IMR-90 (cell line): ENCODE results near the gene TSPAN3. TPM values are rescaled to one million over a fixed set of nuclear protein-coding genes. Genes with fewer than 3 reads are reported as not detected.
A peak's percentile ranks its signal among the peaks of the same experiment; 100 is the strongest.

ENCODE experiments used
- ATAC-seq: fragments of 200-7000 bp; cut with Tn5 transposase; 2 replicates; pipeline ENCODE4 v1.9.1; 2020; ENCODE audit warnings: low read depth, mild to moderate bottlenecking, moderate library complexity
- BruUV-seq: library from RNA; stranded (reverse); fragments of 400-500 nt; replicated peaks from 2 replicates; lab custom pipeline; 2021; lab: Mats Ljungman, UMichigan
- CTCF ChIA-PET: fragments of 300-600 bp; formaldehyde crosslinking; extraction: SDS; loops from one replicate; lab custom pipeline; 2021; ENCODE audit warnings: antibody characterized with exemption; lab: Yijun Ruan, JAX
- POLR2A ChIA-PET: fragments of 300-600 bp; sonication (Branson Sonifier 250); formaldehyde crosslinking; loops from one replicate; lab custom pipeline; 2022; ENCODE audit warnings: antibody characterized with exemption; ENCODE audit not compliant: unreplicated experiment; lab: Charles Lee
- DNase-seq: peaks from one replicate; pipeline ENCODE4 v3.0.0; 2013
- H2AFZ ChIP-seq: replicated peaks from 2 replicates; pipeline ENCODE3; 2013; ENCODE audit warnings: low read length, mild to moderate bottlenecking; ENCODE audit not compliant: poor library complexity
- H2AK5ac ChIP-seq: 2 replicates; pipeline ENCODE4 v1.6.1; 2013; ENCODE audit warnings: low read depth, low read length, inconsistent platforms
- H2AK9ac ChIP-seq: replicated peaks from 2 replicates; pipeline ENCODE3; 2013; ENCODE audit warnings: mild to moderate bottlenecking, low read depth, low read length, moderate library complexity; ENCODE audit not compliant: poor library complexity
- H2BK120ac ChIP-seq: 2 replicates; pipeline ENCODE4 v1.6.1; 2013; ENCODE audit warnings: low read depth, low read length, inconsistent platforms
- H2BK15ac ChIP-seq: 3 replicates; pipeline ENCODE4 v1.6.1; 2013; ENCODE audit warnings: low read depth, low read length, inconsistent platforms
- H2BK20ac ChIP-seq: 2 replicates; pipeline ENCODE4 v1.6.1; 2013; ENCODE audit warnings: low read depth, mild to moderate bottlenecking, inconsistent platforms, low read length, moderate library complexity
- H2BK5ac ChIP-seq: 2 replicates; pipeline ENCODE4 v1.6.1; 2013; ENCODE audit warnings: mild to moderate bottlenecking, low read depth, low read length, inconsistent platforms; ENCODE audit not compliant: poor library complexity, severe bottlenecking
- H3K14ac ChIP-seq: replicated peaks from 2 replicates; pipeline ENCODE4 v1.6.1; 2013; ENCODE audit warnings: low read depth, low read length, inconsistent platforms
- H3K18ac ChIP-seq: 2 replicates; pipeline ENCODE4 v1.6.1; 2013; ENCODE audit warnings: low read depth, low read length, control low read depth
- H3K23ac ChIP-seq: 2 replicates; pipeline ENCODE4 v1.6.1; 2013; ENCODE audit warnings: low read depth, low read length, inconsistent platforms
- H3K27ac ChIP-seq: 2 replicates; pipeline ENCODE4 v1.5.1; 2013; ENCODE audit warnings: mild to moderate bottlenecking, control low read depth, low read length; ENCODE audit not compliant: insufficient read depth
- H3K27me3 ChIP-seq: 2 replicates; pipeline ENCODE4 v1.6.1; 2013; ENCODE audit warnings: low read length; ENCODE audit not compliant: control insufficient read depth, insufficient read depth
- H3K36me3 ChIP-seq: 2 replicates; pipeline ENCODE4 v1.6.1; 2013; ENCODE audit warnings: low read length, mixed read lengths; ENCODE audit not compliant: control insufficient read depth, insufficient read depth
- H3K4ac ChIP-seq: 2 replicates; pipeline ENCODE4 v1.6.1; 2013; ENCODE audit warnings: low read depth, low read length, inconsistent platforms
- H3K4me1 ChIP-seq: 2 replicates; pipeline ENCODE4 v1.6.1; 2013; ENCODE audit warnings: low read length, mixed read lengths; ENCODE audit not compliant: control insufficient read depth, insufficient read depth
- H3K4me2 ChIP-seq: 2 replicates; pipeline ENCODE4 v1.6.1; 2013; ENCODE audit warnings: low read depth, mild to moderate bottlenecking, control low read depth, low read length, moderate library complexity
- H3K4me3 ChIP-seq: 2 replicates; pipeline ENCODE4 v1.5.1; 2013; ENCODE audit warnings: low read depth, mild to moderate bottlenecking, control low read depth, low read length, moderate library complexity; ENCODE audit not compliant: insufficient read depth
- H3K56ac ChIP-seq: 2 replicates; pipeline ENCODE4 v1.6.1; 2013; ENCODE audit warnings: low read length, inconsistent platforms; ENCODE audit not compliant: insufficient read depth; ENCODE audit errors: extremely low read depth
- H3K79me1 ChIP-seq, 2 experiments: 2 replicates each; pipeline ENCODE4 v1.6.1; 2013; ENCODE audit warnings: low read length in 2 of 2, inconsistent platforms in 1 of 2, low read depth in 1 of 2
- H3K9ac ChIP-seq: 2 replicates; pipeline ENCODE4 v1.6.1; 2013; ENCODE audit warnings: low read depth, low read length, control low read depth
- H3K9me1 ChIP-seq: 2 replicates; pipeline ENCODE4 v1.6.1; 2013; ENCODE audit warnings: low read length, inconsistent platforms; ENCODE audit not compliant: insufficient read depth
- H3K9me3 ChIP-seq: 2 replicates; pipeline ENCODE4 v1.6.1; 2013; ENCODE audit warnings: low read length; ENCODE audit not compliant: control insufficient read depth, insufficient read depth
- H4K20me1 ChIP-seq: 2 replicates; pipeline ENCODE4 v1.6.1; 2013; ENCODE audit warnings: low read length, inconsistent platforms; ENCODE audit not compliant: insufficient read depth
- H4K5ac ChIP-seq: 2 replicates; pipeline ENCODE4 v1.6.1; 2013; ENCODE audit warnings: mild to moderate bottlenecking, low read depth, low read length, control low read depth
- H4K8ac ChIP-seq, 2 experiments: 2 replicates each; pipeline ENCODE4 v1.6.1; 2013; ENCODE audit warnings: low read depth in 2 of 2, low read length in 2 of 2, control low read depth in 1 of 2, inconsistent platforms in 1 of 2
- H4K91ac ChIP-seq: 2 replicates; pipeline ENCODE4 v1.6.1; 2013; ENCODE audit warnings: low read depth, low read length, inconsistent platforms; ENCODE audit not compliant: insufficient read depth
- BHLHE40 ChIP-seq: fragments of 150-350 bp; IDR thresholded peaks from 2 replicates; pipeline ENCODE4 v1.6.1; 2016; ENCODE audit warnings: mild to moderate bottlenecking, low read depth, low read length
- CEBPB ChIP-seq: IDR thresholded peaks from 2 replicates; pipeline ENCODE4 v1.6.1; 2012; ENCODE audit warnings: low read depth, low read length, improper control_type of control experiment
- CHD1 ChIP-seq: IDR thresholded peaks from 2 replicates; pipeline ENCODE4 v1.6.1; 2012; ENCODE audit warnings: low read depth, low read length, improper control_type of control experiment
- FOS ChIP-seq: fragments of 150-350 bp; IDR thresholded peaks from 2 replicates; pipeline ENCODE4 v1.6.1; 2016; ENCODE audit warnings: low read depth, low read length
- MAFK ChIP-seq: IDR thresholded peaks from 2 replicates; pipeline ENCODE4 v1.6.1; 2012; ENCODE audit warnings: low read depth, low read length, improper control_type of control experiment
- MAZ ChIP-seq: IDR thresholded peaks from 2 replicates; pipeline ENCODE4 v1.6.1; 2012; ENCODE audit warnings: low read depth, mild to moderate bottlenecking, low read length, improper control_type of control experiment, moderate library complexity, borderline replicate concordance
- MXI1 ChIP-seq: IDR thresholded peaks from 2 replicates; pipeline ENCODE4 v1.6.1; 2012; ENCODE audit warnings: low read depth, mild to moderate bottlenecking, low read length, moderate library complexity, borderline replicate concordance
- NFE2L2 ChIP-seq: fragments of 150-350 bp; IDR thresholded peaks from 2 replicates; pipeline ENCODE4 v1.6.1; 2016; ENCODE audit warnings: low read depth, mild to moderate bottlenecking, low read length
- POLR2A ChIP-seq: IDR thresholded peaks from 2 replicates; pipeline ENCODE4 v1.6.1; 2012; ENCODE audit warnings: mild to moderate bottlenecking, low read depth, low read length
- RAD21 ChIP-seq: IDR thresholded peaks from 2 replicates; pipeline ENCODE4 v1.6.1; 2012; ENCODE audit warnings: low read length, improper control_type of control experiment
- RCOR1 ChIP-seq: IDR thresholded peaks from 2 replicates; pipeline ENCODE4 v1.6.1; 2012; ENCODE audit warnings: mild to moderate bottlenecking, low read length, improper control_type of control experiment; ENCODE audit not compliant: insufficient replicate concordance
- RFX5 ChIP-seq: IDR thresholded peaks from 2 replicates; pipeline ENCODE4 v1.8.0; 2012; ENCODE audit warnings: low read depth, mild to moderate bottlenecking, low read length, moderate library complexity
- SMC3 ChIP-seq: fragments of 150-350 bp; IDR thresholded peaks from 2 replicates; pipeline ENCODE4 v1.6.1; 2016; ENCODE audit warnings: low read depth, mild to moderate bottlenecking, antibody characterized with exemption, low read length, moderate library complexity
- WGBS, 2 experiments: methylation state at CpG; one replicate each; pipeline versions ENCODE4 v1.1.5 to v1.1.7; 2013; ENCODE audit warnings: missing lambda C conversion rate in 2 of 2; ENCODE audit not compliant: insufficient read length in 1 of 2; ENCODE audit errors: extremely low coverage in 2 of 2; 5-methylcytosine and 5-hydroxymethylcytosine counted together
- dilution Hi-C: fragments of 300-500 bp; cut with HindIII; formaldehyde crosslinking; loops from one replicate; pipeline ENCODE4 v1.14.3; 2018; ENCODE audit warnings: low sequenced_read_pairs; ENCODE audit not compliant: unreplicated experiment
- in situ Hi-C: fragments of 300-500 bp; cut with MboI; formaldehyde crosslinking; loops from 3 replicates; pipeline ENCODE4 v1.14.3; 2019; ENCODE audit warnings: low sequenced_read_pairs, inconsistent platforms, mixed read lengths
- intact Hi-C: fragments of 100-400 bp; cut with micrococcal nuclease; formaldehyde crosslinking; loops from 2 replicates; pipeline ENCODE4 v1.10.0; 2022
- polyA plus RNA-seq, 3 experiments: library from polyadenylated mRNA; depleted of rRNA; stranded (reverse); fragments of >200 nt; gene quantifications; 2 replicates each; pipeline ENCODE4 v1.2.3, GENCODE V29; 2012; ENCODE audit warnings: low replicate concordance in 1 of 3
- total RNA-seq: library from RNA; depleted of rRNA; stranded (reverse); fragments of >200 nt; gene quantifications from 2 replicates; pipeline ENCODE4 v1.2.3, GENCODE V29; 2012
- TF ChIP-seq, protein P1 (sequence below): fragments of 150-350 bp; IDR thresholded peaks from 2 replicates; pipeline ENCODE4 v1.6.1; 2017; ENCODE audit warnings: mild to moderate bottlenecking, antibody characterized with exemption, low read length, low read depth
- TF ChIP-seq, protein P2 (sequence below): conservative IDR thresholded peaks from 2 replicates; pipeline ENCODE4 v1.5.1; 2012; ENCODE audit warnings: mild to moderate bottlenecking, low read depth, low read length, improper control_type of control experiment
- TF ChIP-seq, protein P3 (sequence below): fragments of 150-350 bp; IDR thresholded peaks from 2 replicates; pipeline ENCODE4 v1.6.1; 2016; ENCODE audit warnings: low read depth, mild to moderate bottlenecking, low read length, moderate library complexity, borderline replicate concordance

TSPAN3 gene
- total and polyA plus RNA-seq, 2 of the 4 experiments (the other 2 are of a cell fraction): 270 to 295 TPM

DNA sequence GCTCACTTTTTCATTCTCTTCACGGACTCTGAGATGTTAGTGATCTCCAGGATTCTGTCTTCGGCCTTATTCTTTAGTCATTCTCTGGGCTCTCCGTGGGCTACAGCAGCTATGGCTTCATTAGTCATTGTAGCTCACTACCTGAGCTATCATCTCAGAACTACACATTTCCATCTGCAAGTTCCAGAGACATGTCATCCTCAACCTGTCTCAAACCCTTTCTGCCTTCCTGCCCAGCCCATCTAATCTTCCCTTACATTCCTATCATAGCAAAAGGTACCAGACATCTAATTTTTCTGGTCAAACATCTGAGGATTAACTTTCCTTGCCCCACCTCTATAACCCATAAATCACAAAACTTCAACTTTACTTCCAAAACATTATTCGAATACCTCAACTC, 13.2 kb downstream of the TSPAN3 start:
- Histone ChIP-seq H2BK15ac (no peak overlapping the region), H3K56ac (no peak overlapping the region), H3K9ac (no peak overlapping the region), H3K27me3 (no peaks in the 10 kb centered on the region), H4K8ac (no peak overlapping the region), H3K4me3 (no peak overlapping the region), H3K4me1 (peaks cover 12% of the 10 kb centered on the region), H2BK5ac (no peak overlapping the region), H3K4me2 (no peak overlapping the region), H4K5ac (no peak overlapping the region), H2AFZ (no peak overlapping the region), H2BK120ac (no peak overlapping the region), H3K14ac (peak overlapping the region; percentile 22; the same call in 1 of the 2 replicates), H3K79me1 (peaks cover 29 to 69% of the 10 kb centered on the region in 2 experiments), H3K23ac (no peak overlapping the region), H3K27ac (no peak overlapping the region), H4K91ac (no peak overlapping the region), H3K36me3 (peaks cover 5% of the 10 kb centered on the region; the same call in 1 of the 2 replicates), H3K9me3 (no peaks in the 10 kb centered on the region), H3K4ac (no peak overlapping the region), H3K18ac (no peak overlapping the region), H3K9me1 (peaks cover 20% of the 10 kb centered on the region), H2BK20ac (no peak overlapping the region), H4K20me1 (peaks cover 31% of the 10 kb centered on the region), H2AK5ac (no peak overlapping the region), H2AK9ac (no peak overlapping the region)
- in situ Hi-C loops: no loop called here
- BruUV-seq: no TSS peak
- ChIA-PET CTCF (no interaction called here), POLR2A (no interaction called here)
- dilution Hi-C loops: no loop called here
- WGBS, 2 experiments: 89 to 100% methylated on average over 1 to 2 of the region's 4 CpGs
- TF ChIP-seq, protein P1, sequence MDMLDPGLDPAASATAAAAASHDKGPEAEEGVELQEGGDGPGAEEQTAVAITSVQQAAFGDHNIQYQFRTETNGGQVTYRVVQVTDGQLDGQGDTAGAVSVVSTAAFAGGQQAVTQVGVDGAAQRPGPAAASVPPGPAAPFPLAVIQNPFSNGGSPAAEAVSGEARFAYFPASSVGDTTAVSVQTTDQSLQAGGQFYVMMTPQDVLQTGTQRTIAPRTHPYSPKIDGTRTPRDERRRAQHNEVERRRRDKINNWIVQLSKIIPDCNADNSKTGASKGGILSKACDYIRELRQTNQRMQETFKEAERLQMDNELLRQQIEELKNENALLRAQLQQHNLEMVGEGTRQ: no peak
- TF ChIP-seq, protein P2, sequence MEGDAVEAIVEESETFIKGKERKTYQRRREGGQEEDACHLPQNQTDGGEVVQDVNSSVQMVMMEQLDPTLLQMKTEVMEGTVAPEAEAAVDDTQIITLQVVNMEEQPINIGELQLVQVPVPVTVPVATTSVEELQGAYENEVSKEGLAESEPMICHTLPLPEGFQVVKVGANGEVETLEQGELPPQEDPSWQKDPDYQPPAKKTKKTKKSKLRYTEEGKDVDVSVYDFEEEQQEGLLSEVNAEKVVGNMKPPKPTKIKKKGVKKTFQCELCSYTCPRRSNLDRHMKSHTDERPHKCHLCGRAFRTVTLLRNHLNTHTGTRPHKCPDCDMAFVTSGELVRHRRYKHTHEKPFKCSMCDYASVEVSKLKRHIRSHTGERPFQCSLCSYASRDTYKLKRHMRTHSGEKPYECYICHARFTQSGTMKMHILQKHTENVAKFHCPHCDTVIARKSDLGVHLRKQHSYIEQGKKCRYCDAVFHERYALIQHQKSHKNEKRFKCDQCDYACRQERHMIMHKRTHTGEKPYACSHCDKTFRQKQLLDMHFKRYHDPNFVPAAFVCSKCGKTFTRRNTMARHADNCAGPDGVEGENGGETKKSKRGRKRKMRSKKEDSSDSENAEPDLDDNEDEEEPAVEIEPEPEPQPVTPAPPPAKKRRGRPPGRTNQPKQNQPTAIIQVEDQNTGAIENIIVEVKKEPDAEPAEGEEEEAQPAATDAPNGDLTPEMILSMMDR: no peak
- TF ChIP-seq MAZ (no peak), MAFK (no peak), CHD1 (no peak), POLR2A (no peak), BHLHE40 (no peak), RCOR1 (no peak), CEBPB (no peak), MXI1 (no peak), RAD21 (no peak), FOS (no peak), RFX5 (no peak), NFE2L2 (no peak), SMC3 (no peak)
- TF ChIP-seq, protein P3, sequence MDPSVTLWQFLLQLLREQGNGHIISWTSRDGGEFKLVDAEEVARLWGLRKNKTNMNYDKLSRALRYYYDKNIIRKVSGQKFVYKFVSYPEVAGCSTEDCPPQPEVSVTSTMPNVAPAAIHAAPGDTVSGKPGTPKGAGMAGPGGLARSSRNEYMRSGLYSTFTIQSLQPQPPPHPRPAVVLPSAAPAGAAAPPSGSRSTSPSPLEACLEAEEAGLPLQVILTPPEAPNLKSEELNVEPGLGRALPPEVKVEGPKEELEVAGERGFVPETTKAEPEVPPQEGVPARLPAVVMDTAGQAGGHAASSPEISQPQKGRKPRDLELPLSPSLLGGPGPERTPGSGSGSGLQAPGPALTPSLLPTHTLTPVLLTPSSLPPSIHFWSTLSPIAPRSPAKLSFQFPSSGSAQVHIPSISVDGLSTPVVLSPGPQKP: no peak
- ATAC-seq (no peak), DNase-seq (no peak)
- intact Hi-C loops: no loop called here
